IMR-90 (cell line): ENCODE results near the gene KMT2D. TPM values are rescaled to one million over a fixed set of nuclear protein-coding genes. Genes with fewer than 3 reads are reported as not detected.

Experiments
- ATAC-seq: fragments of 200-7000 bp; cut with Tn5 transposase; 2 replicates; pipeline ENCODE4 v1.9.1; 2020; ENCODE audit warnings: low read depth, mild to moderate bottlenecking, moderate library complexity
- BruUV-seq: library from RNA; stranded (reverse); fragments of 400-500 nt; replicated peaks from 2 replicates; lab custom pipeline; 2021; lab: Mats Ljungman, UMichigan
- CTCF ChIA-PET: fragments of 300-600 bp; formaldehyde crosslinking; extraction: SDS; loops from one replicate; lab custom pipeline; 2021; ENCODE audit warnings: antibody characterized with exemption; lab: Yijun Ruan, JAX
- POLR2A ChIA-PET: fragments of 300-600 bp; sonication (Branson Sonifier 250); formaldehyde crosslinking; loops from one replicate; lab custom pipeline; 2022; ENCODE audit warnings: antibody characterized with exemption; ENCODE audit not compliant: unreplicated experiment; lab: Charles Lee
- DNase-seq: peaks from one replicate; pipeline ENCODE4 v3.0.0; 2013
- H2AFZ ChIP-seq: replicated peaks from 2 replicates; pipeline ENCODE3; 2013; ENCODE audit warnings: low read length, mild to moderate bottlenecking; ENCODE audit not compliant: poor library complexity
- H2AK5ac ChIP-seq: 2 replicates; pipeline ENCODE4 v1.6.1; 2013; ENCODE audit warnings: low read depth, low read length, inconsistent platforms
- H2AK9ac ChIP-seq: replicated peaks from 2 replicates; pipeline ENCODE3; 2013; ENCODE audit warnings: mild to moderate bottlenecking, low read depth, low read length, moderate library complexity; ENCODE audit not compliant: poor library complexity
- H2BK120ac ChIP-seq: 2 replicates; pipeline ENCODE4 v1.6.1; 2013; ENCODE audit warnings: low read depth, low read length, inconsistent platforms
- H2BK15ac ChIP-seq: 3 replicates; pipeline ENCODE4 v1.6.1; 2013; ENCODE audit warnings: low read depth, low read length, inconsistent platforms
- H2BK20ac ChIP-seq: 2 replicates; pipeline ENCODE4 v1.6.1; 2013; ENCODE audit warnings: low read depth, mild to moderate bottlenecking, inconsistent platforms, low read length, moderate library complexity
- H2BK5ac ChIP-seq: 2 replicates; pipeline ENCODE4 v1.6.1; 2013; ENCODE audit warnings: mild to moderate bottlenecking, low read depth, low read length, inconsistent platforms; ENCODE audit not compliant: poor library complexity, severe bottlenecking
- H3K14ac ChIP-seq: replicated peaks from 2 replicates; pipeline ENCODE4 v1.6.1; 2013; ENCODE audit warnings: low read depth, low read length, inconsistent platforms
- H3K18ac ChIP-seq: 2 replicates; pipeline ENCODE4 v1.6.1; 2013; ENCODE audit warnings: low read depth, low read length, control low read depth
- H3K23ac ChIP-seq: 2 replicates; pipeline ENCODE4 v1.6.1; 2013; ENCODE audit warnings: low read depth, low read length, inconsistent platforms
- H3K27ac ChIP-seq: 2 replicates; pipeline ENCODE4 v1.5.1; 2013; ENCODE audit warnings: mild to moderate bottlenecking, control low read depth, low read length; ENCODE audit not compliant: insufficient read depth
- H3K27me3 ChIP-seq: 2 replicates; pipeline ENCODE4 v1.6.1; 2013; ENCODE audit warnings: low read length; ENCODE audit not compliant: control insufficient read depth, insufficient read depth
- H3K36me3 ChIP-seq: 2 replicates; pipeline ENCODE4 v1.6.1; 2013; ENCODE audit warnings: low read length, mixed read lengths; ENCODE audit not compliant: control insufficient read depth, insufficient read depth
- H3K4ac ChIP-seq: 2 replicates; pipeline ENCODE4 v1.6.1; 2013; ENCODE audit warnings: low read depth, low read length, inconsistent platforms
- H3K4me1 ChIP-seq: 2 replicates; pipeline ENCODE4 v1.6.1; 2013; ENCODE audit warnings: low read length, mixed read lengths; ENCODE audit not compliant: control insufficient read depth, insufficient read depth
- H3K4me2 ChIP-seq: 2 replicates; pipeline ENCODE4 v1.6.1; 2013; ENCODE audit warnings: low read depth, mild to moderate bottlenecking, control low read depth, low read length, moderate library complexity
- H3K4me3 ChIP-seq: 2 replicates; pipeline ENCODE4 v1.5.1; 2013; ENCODE audit warnings: low read depth, mild to moderate bottlenecking, control low read depth, low read length, moderate library complexity; ENCODE audit not compliant: insufficient read depth
- H3K56ac ChIP-seq: 2 replicates; pipeline ENCODE4 v1.6.1; 2013; ENCODE audit warnings: low read length, inconsistent platforms; ENCODE audit not compliant: insufficient read depth; ENCODE audit errors: extremely low read depth
- H3K79me1 ChIP-seq, 2 experiments: 2 replicates each; pipeline ENCODE4 v1.6.1; 2013; ENCODE audit warnings: low read length in 2 of 2, inconsistent platforms in 1 of 2, low read depth in 1 of 2
- H3K9ac ChIP-seq: 2 replicates; pipeline ENCODE4 v1.6.1; 2013; ENCODE audit warnings: low read depth, low read length, control low read depth
- H3K9me1 ChIP-seq: 2 replicates; pipeline ENCODE4 v1.6.1; 2013; ENCODE audit warnings: low read length, inconsistent platforms; ENCODE audit not compliant: insufficient read depth
- H3K9me3 ChIP-seq: 2 replicates; pipeline ENCODE4 v1.6.1; 2013; ENCODE audit warnings: low read length; ENCODE audit not compliant: control insufficient read depth, insufficient read depth
- H4K20me1 ChIP-seq: 2 replicates; pipeline ENCODE4 v1.6.1; 2013; ENCODE audit warnings: low read length, inconsistent platforms; ENCODE audit not compliant: insufficient read depth
- H4K5ac ChIP-seq: 2 replicates; pipeline ENCODE4 v1.6.1; 2013; ENCODE audit warnings: mild to moderate bottlenecking, low read depth, low read length, control low read depth
- H4K8ac ChIP-seq, 2 experiments: 2 replicates each; pipeline ENCODE4 v1.6.1; 2013; ENCODE audit warnings: low read depth in 2 of 2, low read length in 2 of 2, control low read depth in 1 of 2, inconsistent platforms in 1 of 2
- H4K91ac ChIP-seq: 2 replicates; pipeline ENCODE4 v1.6.1; 2013; ENCODE audit warnings: low read depth, low read length, inconsistent platforms; ENCODE audit not compliant: insufficient read depth
- CEBPB ChIP-seq: IDR thresholded peaks from 2 replicates; pipeline ENCODE4 v1.6.1; 2012; ENCODE audit warnings: low read depth, low read length, improper control_type of control experiment
- CHD1 ChIP-seq: IDR thresholded peaks from 2 replicates; pipeline ENCODE4 v1.6.1; 2012; ENCODE audit warnings: low read depth, low read length, improper control_type of control experiment
- ELK1 ChIP-seq: fragments of 150-350 bp; IDR thresholded peaks from 2 replicates; pipeline ENCODE4 v1.6.1; 2016; ENCODE audit warnings: low read depth, mild to moderate bottlenecking, low read length, moderate library complexity, borderline replicate concordance
- FOS ChIP-seq: fragments of 150-350 bp; IDR thresholded peaks from 2 replicates; pipeline ENCODE4 v1.6.1; 2016; ENCODE audit warnings: low read depth, low read length
- POLR2A ChIP-seq: IDR thresholded peaks from 2 replicates; pipeline ENCODE4 v1.6.1; 2012; ENCODE audit warnings: mild to moderate bottlenecking, low read depth, low read length
- RAD21 ChIP-seq: IDR thresholded peaks from 2 replicates; pipeline ENCODE4 v1.6.1; 2012; ENCODE audit warnings: low read length, improper control_type of control experiment
- RFX5 ChIP-seq: IDR thresholded peaks from 2 replicates; pipeline ENCODE4 v1.8.0; 2012; ENCODE audit warnings: low read depth, mild to moderate bottlenecking, low read length, moderate library complexity
- USF2 ChIP-seq: fragments of 150-350 bp; IDR thresholded peaks from 2 replicates; pipeline ENCODE4 v1.6.1; 2017; ENCODE audit warnings: mild to moderate bottlenecking, antibody characterized with exemption, low read length, low read depth
- WGBS, 2 experiments: methylation state at CpG; one replicate each; pipeline versions ENCODE4 v1.1.5 to v1.1.7; 2013; ENCODE audit warnings: missing lambda C conversion rate in 2 of 2; ENCODE audit not compliant: insufficient read length in 1 of 2; ENCODE audit errors: extremely low coverage in 2 of 2; 5-methylcytosine and 5-hydroxymethylcytosine counted together
- dilution Hi-C: fragments of 300-500 bp; cut with HindIII; formaldehyde crosslinking; loops from one replicate; pipeline ENCODE4 v1.14.3; 2018; ENCODE audit warnings: low sequenced_read_pairs; ENCODE audit not compliant: unreplicated experiment
- in situ Hi-C: fragments of 300-500 bp; cut with MboI; formaldehyde crosslinking; loops from 3 replicates; pipeline ENCODE4 v1.14.3; 2019; ENCODE audit warnings: low sequenced_read_pairs, inconsistent platforms, mixed read lengths
- intact Hi-C: fragments of 100-400 bp; cut with micrococcal nuclease; formaldehyde crosslinking; loops from 2 replicates; pipeline ENCODE4 v1.10.0; 2022
- polyA plus RNA-seq, 3 experiments: library from polyadenylated mRNA; depleted of rRNA; stranded (reverse); fragments of >200 nt; gene quantifications; 2 replicates each; pipeline ENCODE4 v1.2.3, GENCODE V29; 2012; ENCODE audit warnings: low replicate concordance in 1 of 3
- total RNA-seq: library from RNA; depleted of rRNA; stranded (reverse); fragments of >200 nt; gene quantifications from 2 replicates; pipeline ENCODE4 v1.2.3, GENCODE V29; 2012

Gene KMT2D
- total and polyA plus RNA-seq, 2 of the 4 experiments (the other 2 are of a cell fraction): 6.6 to 25.2 TPM

- Histone ChIP-seq H2AK9ac (no peak overlapping the region), H3K4me2 (no peak overlapping the region), H4K5ac (no peak overlapping the region), H3K4me1 (no peaks in the 10 kb centered on the region), H3K56ac (no peak overlapping the region), H3K27ac (no peak overlapping the region), H3K79me1 (peaks cover 19 to 50% of the 10 kb centered on the region in 2 experiments), H4K20me1 (peaks cover 10% of the 10 kb centered on the region; the same call in 1 of the 2 replicates), H2BK20ac (no peak overlapping the region), H2BK120ac (no peak overlapping the region), H2BK5ac (no peak overlapping the region), H4K91ac (no peak overlapping the region), H4K8ac (no peak overlapping the region), H3K14ac (no peak overlapping the region), H3K23ac (no peak overlapping the region), H3K27me3 (no peaks in the 10 kb centered on the region), H3K18ac (no peak overlapping the region), H3K9me3 (no peaks in the 10 kb centered on the region), H3K4ac (no peak overlapping the region), H2BK15ac (no peak overlapping the region), H3K9ac (no peak overlapping the region), H2AK5ac (no peak overlapping the region), H3K36me3 (peaks cover 80% of the 10 kb centered on the region), H3K4me3 (no peak overlapping the region), H3K9me1 (no peaks in the 10 kb centered on the region), H2AFZ (no peak overlapping the region)
- ChIA-PET POLR2A (no interaction called here), CTCF (interaction anchor here (0.6 kb wide), 1 partner anchor 23 kb away, joined by 5 read pairs; no protein-coding TSS in a partner anchor)
- TF ChIP-seq CEBPB (no peak), RFX5 (no peak), CHD1 (no peak), USF2 (no peak), POLR2A (no peak), RAD21 (no peak), ELK1 (no peak), FOS (no peak)
- DNase-seq: no peak
- no peak for ATAC-seq
- dilution Hi-C loops: no loop called here
- no CpG with 5 or more reads among the region's 4 CpGs for WGBS, 2 experiments
- no TSS peak for BruUV-seq
- intact Hi-C loops: no loop called here
- in situ Hi-C loops: no loop called here
Observed at GRCh38 chr12:49025463-49025862, 35.1 kb downstream of the KMT2D start.
